H9 (cell line): Measurements from ENCODE around the gene CTDSPL. TPM values are rescaled to one million over a fixed set of nuclear protein-coding genes. Genes with fewer than 3 reads are reported as not detected.

ENCODE experiments used
- DNase-seq: peaks from one replicate; pipeline ENCODE4 v3.0.0-alpha.2; 2017
- H2AFZ ChIP-seq: one replicate; pipeline ENCODE4 v1.6.1; 2013; ENCODE audit warnings: mild to moderate bottlenecking, low read length, control low read depth, moderate library complexity
- H2AK5ac ChIP-seq: 2 replicates; pipeline ENCODE4 v1.6.1; 2013; ENCODE audit warnings: low read length, control low read depth, mixed read lengths; ENCODE audit not compliant: insufficient read length
- H2BK120ac ChIP-seq: one replicate; pipeline ENCODE4 v1.6.1; 2013; ENCODE audit warnings: low read depth, mild to moderate bottlenecking, low read length, control low read depth, inconsistent platforms; ENCODE audit not compliant: poor library complexity, severe bottlenecking
- H2BK12ac ChIP-seq: 2 replicates; pipeline ENCODE4 v1.6.1; 2013; ENCODE audit warnings: low read length, control low read depth, mixed read lengths, low read depth; ENCODE audit not compliant: insufficient read length
- H2BK15ac ChIP-seq: 2 replicates; pipeline ENCODE4 v1.6.1; 2013; ENCODE audit warnings: low read depth, low read length, control low read depth
- H2BK20ac ChIP-seq: one replicate; pipeline ENCODE4 v1.6.1; 2013; ENCODE audit warnings: low read depth, mild to moderate bottlenecking, low read length, control low read depth, inconsistent platforms; ENCODE audit not compliant: poor library complexity, severe bottlenecking
- H2BK5ac ChIP-seq: 2 replicates; pipeline ENCODE4 v1.6.1; 2013; ENCODE audit warnings: low read length, control low read depth, mixed read lengths; ENCODE audit not compliant: insufficient read length
- H3K14ac ChIP-seq: 2 replicates; pipeline ENCODE4 v1.6.1; 2013; ENCODE audit warnings: low read length, control low read depth; ENCODE audit not compliant: insufficient read depth
- H3K18ac ChIP-seq: 2 replicates; pipeline ENCODE4 v1.6.1; 2013; ENCODE audit warnings: low read depth, mild to moderate bottlenecking, mixed read lengths, low read length, control low read depth; ENCODE audit not compliant: insufficient read length
- H3K23ac ChIP-seq: 2 replicates; pipeline ENCODE4 v1.6.1; 2013; ENCODE audit warnings: low read length, control low read depth, mixed read lengths, low read depth; ENCODE audit not compliant: insufficient read length
- H3K23me2 ChIP-seq: 2 replicates; pipeline ENCODE4 v1.6.1; 2013; ENCODE audit warnings: low read depth, mild to moderate bottlenecking, mixed read lengths, low read length, control low read depth; ENCODE audit not compliant: insufficient read length, poor library complexity, severe bottlenecking
- H3K27ac ChIP-seq: 2 replicates; pipeline ENCODE4 v1.5.1; 2013; ENCODE audit warnings: low read length, control low read depth, mixed read lengths, low read depth; ENCODE audit not compliant: insufficient read length
- H3K27me3 ChIP-seq: 2 replicates; pipeline ENCODE4 v1.6.1; 2013; ENCODE audit warnings: low read length, control low read depth, inconsistent platforms; ENCODE audit not compliant: insufficient read depth
- H3K4ac ChIP-seq: 2 replicates; pipeline ENCODE4 v1.6.1; 2013; ENCODE audit warnings: low read depth, mild to moderate bottlenecking, control low read depth, inconsistent platforms, low read length, moderate library complexity
- H3K4me1 ChIP-seq: 2 replicates; pipeline ENCODE4 v1.6.1; 2013; ENCODE audit warnings: low read length, control low read depth, inconsistent platforms; ENCODE audit not compliant: insufficient read depth
- H3K4me2 ChIP-seq: 2 replicates; pipeline ENCODE4 v1.6.1; 2013; ENCODE audit warnings: low read length, control low read depth, mixed read lengths; ENCODE audit not compliant: insufficient read length, insufficient read depth
- H3K56ac ChIP-seq: 2 replicates; pipeline ENCODE4 v1.6.1; 2013; ENCODE audit warnings: low read depth, mild to moderate bottlenecking, mixed read lengths, low read length, control low read depth; ENCODE audit not compliant: insufficient read length
- H3K79me1 ChIP-seq: 2 replicates; pipeline ENCODE4 v1.6.1; 2013; ENCODE audit warnings: low read depth, mild to moderate bottlenecking, moderate library complexity, low read length, control low read depth, inconsistent platforms; ENCODE audit not compliant: insufficient read depth, poor library complexity, severe bottlenecking
- H3K79me2 ChIP-seq: 2 replicates; pipeline ENCODE4 v1.6.1; 2013; ENCODE audit warnings: low read length, control low read depth, inconsistent platforms; ENCODE audit not compliant: insufficient read depth
- H3K9ac ChIP-seq: 2 replicates; pipeline ENCODE4 v1.6.1; 2013; ENCODE audit warnings: low read length, control low read depth, mixed read lengths; ENCODE audit not compliant: insufficient read length; ENCODE audit errors: extremely low read depth
- H3K9me3 ChIP-seq: one replicate; pipeline ENCODE4 v1.6.1; 2013; ENCODE audit warnings: low read depth, low read length, inconsistent platforms; ENCODE audit not compliant: control insufficient read depth
- H3T11ph ChIP-seq: one replicate; pipeline ENCODE4 v1.6.1; 2013; ENCODE audit warnings: mild to moderate bottlenecking, low read length, control low read depth, inconsistent platforms
- H4K20me1 ChIP-seq: one replicate; pipeline ENCODE4 v1.6.1; 2013; ENCODE audit not compliant: control insufficient read depth, insufficient read length, insufficient read depth
- H4K5ac ChIP-seq: 2 replicates; pipeline ENCODE4 v1.6.1; 2013; ENCODE audit warnings: low read depth, mild to moderate bottlenecking, mixed read lengths, low read length, control low read depth; ENCODE audit not compliant: insufficient read length
- H4K8ac ChIP-seq: replicated peaks from 2 replicates; pipeline ENCODE4 v1.6.1; 2013; ENCODE audit warnings: low read length, control low read depth, mixed read lengths, low read depth; ENCODE audit not compliant: insufficient read length
- H4K91ac ChIP-seq: 2 replicates; pipeline ENCODE4 v1.6.1; 2013; ENCODE audit warnings: low read depth, mild to moderate bottlenecking, moderate library complexity, mixed read lengths, low read length, control low read depth; ENCODE audit not compliant: insufficient read length
- H3K27ac Mint-ChIP-seq, 3 experiments: 2 replicates in 2 of 3; 3 replicates in 1 of 3; pipeline ENCODE4 v1.8.0; 2020 to 2021; ENCODE audit warnings: mixed read lengths in 3 of 3, mild to moderate bottlenecking in 1 of 3, moderate library complexity in 1 of 3
- H3K27me3 Mint-ChIP-seq: 2 replicates; pipeline ENCODE4 v1.8.0; 2021; ENCODE audit warnings: low read depth, mild to moderate bottlenecking, moderate library complexity, mixed read lengths
- H3K36me3 Mint-ChIP-seq, 3 experiments: 2 replicates in 2 of 3; 3 replicates in 1 of 3; pipeline ENCODE4 v1.8.0; 2020 to 2021; ENCODE audit warnings: low read depth in 3 of 3, mixed read lengths in 3 of 3; ENCODE audit not compliant: insufficient read depth in 1 of 3
- H3K4me1 Mint-ChIP-seq, 2 experiments: 2 replicates each; pipeline ENCODE4 v1.8.0; 2020; ENCODE audit warnings: mixed read lengths in 2 of 2
- H3K4me3 Mint-ChIP-seq, 2 experiments: 2 replicates in 1 of 2; 3 replicates in 1 of 2; pipeline ENCODE4 v1.8.0; 2020 to 2021; ENCODE audit warnings: mild to moderate bottlenecking in 2 of 2, mixed read lengths in 2 of 2, moderate library complexity in 1 of 2
- H3K9me3 Mint-ChIP-seq, 2 experiments: 2 replicates in 1 of 2; 3 replicates in 1 of 2; pipeline ENCODE4 v1.8.0; 2020; ENCODE audit warnings: mild to moderate bottlenecking in 2 of 2, mixed read lengths in 2 of 2, moderate library complexity in 1 of 2
- WGBS: extraction: QIAGEN DNeasy Blood & Tissue Kit; methylation state at CpG from one replicate; pipeline ENCODE4 v1.1.7; 2013; ENCODE audit warnings: missing lambda C conversion rate, low lambda C conversion rate, mixed read lengths; ENCODE audit not compliant: insufficient read length; ENCODE audit errors: extremely low coverage; 5-methylcytosine and 5-hydroxymethylcytosine counted together
- total RNA-seq: library from RNA; stranded (reverse); gene quantifications from 2 replicates; pipeline ENCODE4 v1.2.1, GENCODE V29; 2021
- TF ChIP-seq, protein P1 (sequence below): fragments of 200-600 bp; sonication (generic); conservative IDR thresholded peaks from 3 replicates; pipeline ENCODE4 v1.8.0; 2021; ENCODE audit warnings: antibody characterized with exemption, mild to moderate bottlenecking

CTDSPL gene
- total RNA-seq, 1 experiment from 2014 or later: 20.8 TPM

DNA sequence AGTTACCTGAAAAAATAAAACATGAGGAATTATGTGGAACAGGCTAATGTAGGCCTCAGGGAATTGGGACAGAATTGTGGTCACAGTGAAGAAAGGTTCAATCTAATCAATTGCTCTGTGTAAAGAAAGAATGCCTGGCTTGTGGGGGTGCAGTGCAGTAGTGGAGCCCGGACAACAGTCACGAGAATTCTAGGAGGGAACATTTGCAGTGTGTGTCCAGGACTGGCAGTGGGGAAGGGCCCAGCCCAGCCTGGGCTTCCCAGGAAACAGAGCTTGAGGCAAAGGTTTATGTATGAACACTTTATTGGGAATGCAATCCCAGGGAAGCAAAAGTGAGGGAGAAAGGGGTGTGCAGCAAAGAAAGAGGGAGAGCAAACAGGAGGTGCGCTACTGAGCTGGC lies 29.2 kb upstream of the CTDSPL start:
- H2BK15ac ChIP-seq: no peak overlapping the region
- H3K4me1 Mint-ChIP-seq: no peaks in the 10 kb centered on the region
- no peaks in the 10 kb centered on the region for H3K79me2 ChIP-seq
- H2BK12ac ChIP-seq: no peak overlapping the region
- no peak overlapping the region for H2BK20ac ChIP-seq
- H3K9me3 Mint-ChIP-seq: peaks cover 0 to 3% of the 10 kb centered on the region in 2 experiments; a peak in 2 of 5 replicates
- H3T11ph ChIP-seq: no peak overlapping the region
- no peak overlapping the region for H3K56ac ChIP-seq
- peaks cover 0 to 5% (median 0%) of the 10 kb centered on the region in 3 experiments; a peak in 4 of 7 replicates for H3K36me3 Mint-ChIP-seq
- H3K4me3 Mint-ChIP-seq: no peak overlapping the region; a peak in 1 of 5 replicates
- H3K23me2 ChIP-seq: no peaks in the 10 kb centered on the region
- no peaks in the 10 kb centered on the region for H3K79me1 ChIP-seq
- no peaks in the 10 kb centered on the region for H3K27me3 ChIP-seq
- no peak overlapping the region for H3K27ac ChIP-seq
- H3K9ac ChIP-seq: no peak overlapping the region
- DNase-seq: no peak
- TF ChIP-seq, protein P1, sequence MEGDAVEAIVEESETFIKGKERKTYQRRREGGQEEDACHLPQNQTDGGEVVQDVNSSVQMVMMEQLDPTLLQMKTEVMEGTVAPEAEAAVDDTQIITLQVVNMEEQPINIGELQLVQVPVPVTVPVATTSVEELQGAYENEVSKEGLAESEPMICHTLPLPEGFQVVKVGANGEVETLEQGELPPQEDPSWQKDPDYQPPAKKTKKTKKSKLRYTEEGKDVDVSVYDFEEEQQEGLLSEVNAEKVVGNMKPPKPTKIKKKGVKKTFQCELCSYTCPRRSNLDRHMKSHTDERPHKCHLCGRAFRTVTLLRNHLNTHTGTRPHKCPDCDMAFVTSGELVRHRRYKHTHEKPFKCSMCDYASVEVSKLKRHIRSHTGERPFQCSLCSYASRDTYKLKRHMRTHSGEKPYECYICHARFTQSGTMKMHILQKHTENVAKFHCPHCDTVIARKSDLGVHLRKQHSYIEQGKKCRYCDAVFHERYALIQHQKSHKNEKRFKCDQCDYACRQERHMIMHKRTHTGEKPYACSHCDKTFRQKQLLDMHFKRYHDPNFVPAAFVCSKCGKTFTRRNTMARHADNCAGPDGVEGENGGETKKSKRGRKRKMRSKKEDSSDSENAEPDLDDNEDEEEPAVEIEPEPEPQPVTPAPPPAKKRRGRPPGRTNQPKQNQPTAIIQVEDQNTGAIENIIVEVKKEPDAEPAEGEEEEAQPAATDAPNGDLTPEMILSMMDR: no peak
- no peak overlapping the region for H3K18ac ChIP-seq
- no peak overlapping the region for H3K27ac Mint-ChIP-seq
- H4K8ac ChIP-seq: no peak overlapping the region
- H3K4me1 ChIP-seq: no peaks in the 10 kb centered on the region
- H2AK5ac ChIP-seq: no peak overlapping the region
- no peak overlapping the region for H4K5ac ChIP-seq
- no peak overlapping the region for H4K91ac ChIP-seq
- H2AFZ ChIP-seq: no peak overlapping the region
- no peaks in the 10 kb centered on the region for H4K20me1 ChIP-seq
- no peak overlapping the region for H2BK120ac ChIP-seq
- H2BK5ac ChIP-seq: no peak overlapping the region
- no peak overlapping the region for H3K23ac ChIP-seq
- no peaks in the 10 kb centered on the region for H3K9me3 ChIP-seq
- H3K4me2 ChIP-seq: no peak overlapping the region
- no peak overlapping the region for H3K4ac ChIP-seq
- no peak overlapping the region for H3K14ac ChIP-seq
- WGBS: no CpG with 5 or more reads among the region's 3 CpGs
- no peaks in the 10 kb centered on the region for H3K27me3 Mint-ChIP-seq
